ENCODE measurements around the gene PPP2R5E.
A peak's percentile ranks its signal among the peaks of the same experiment; 100 is the strongest.
"Not testable (repeated sequence)": the region's sequence is repeated elsewhere in the genome, so short reads cannot be mapped to it uniquely, and the experiment has no call there.

PPP2R5E gene

DNA sequence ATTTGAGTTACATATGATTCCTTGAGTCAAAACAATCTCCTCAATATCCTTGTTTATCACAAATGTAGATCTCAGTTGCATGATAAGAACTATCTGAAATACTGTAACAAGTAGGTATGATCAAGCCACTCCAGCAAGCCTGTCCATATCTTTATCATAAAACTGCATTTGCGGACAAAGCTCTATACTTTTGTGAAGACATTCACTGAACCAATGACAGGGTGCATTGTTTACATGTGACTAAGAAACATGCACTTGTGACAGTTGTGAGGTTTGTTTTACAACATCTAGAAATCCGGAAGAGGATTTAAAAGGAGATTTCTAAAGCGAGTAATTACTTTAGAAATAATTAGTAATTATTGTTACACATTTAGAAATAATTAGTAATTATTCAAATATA lies 111.7 kb downstream of the PPP2R5E start:
- DNase-seq = no peak

GRCh38 chr14:63428486-63428885 lies 114.7 kb downstream of the PPP2R5E start:
- no peak for DNase-seq

GRCh38 chr14:63426838-63427352 lies 116.3 kb downstream of the PPP2R5E start:
- no peak for DNase-seq

DNA sequence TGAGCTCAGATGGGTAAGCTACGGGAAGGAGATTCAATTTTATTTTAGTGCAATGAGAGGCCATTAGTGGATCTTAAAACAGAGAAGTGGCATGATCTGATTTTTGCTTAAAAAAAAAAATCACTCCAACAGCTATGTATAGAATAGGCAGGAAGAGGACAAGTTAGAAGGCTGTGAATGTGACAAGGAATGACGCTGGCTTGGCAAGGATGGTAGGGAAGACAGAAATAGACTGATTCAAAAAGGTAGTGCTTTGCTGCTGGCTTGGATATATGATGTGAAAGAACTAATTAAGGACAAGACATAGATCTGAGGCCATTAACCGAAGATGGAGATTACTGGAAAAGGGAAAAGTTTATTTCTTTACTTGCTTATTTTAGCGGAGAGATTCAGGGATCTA lies 119.3 kb downstream of the PPP2R5E start:
- DNase-seq = no peak

DNA sequence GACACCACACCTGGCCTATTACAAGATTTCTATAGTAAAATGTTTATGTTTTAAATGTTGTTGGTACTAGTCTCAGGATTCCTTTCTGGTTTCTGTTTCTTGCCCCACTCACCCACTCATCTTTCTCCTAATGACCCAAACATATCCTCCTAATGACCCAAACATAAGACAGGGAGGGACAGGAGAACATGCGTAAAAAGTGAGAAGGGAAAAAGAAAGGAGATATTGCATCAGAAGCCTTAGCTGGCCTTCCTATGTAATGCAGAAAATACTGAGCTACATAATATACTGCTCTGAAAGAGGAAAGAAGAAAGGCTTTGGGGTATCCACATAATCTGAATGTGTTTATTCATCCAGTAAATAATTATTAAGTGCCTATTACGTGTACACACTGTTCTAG lies 119.8 kb downstream of the PPP2R5E start:
- DNase-seq = no peak

DNA sequence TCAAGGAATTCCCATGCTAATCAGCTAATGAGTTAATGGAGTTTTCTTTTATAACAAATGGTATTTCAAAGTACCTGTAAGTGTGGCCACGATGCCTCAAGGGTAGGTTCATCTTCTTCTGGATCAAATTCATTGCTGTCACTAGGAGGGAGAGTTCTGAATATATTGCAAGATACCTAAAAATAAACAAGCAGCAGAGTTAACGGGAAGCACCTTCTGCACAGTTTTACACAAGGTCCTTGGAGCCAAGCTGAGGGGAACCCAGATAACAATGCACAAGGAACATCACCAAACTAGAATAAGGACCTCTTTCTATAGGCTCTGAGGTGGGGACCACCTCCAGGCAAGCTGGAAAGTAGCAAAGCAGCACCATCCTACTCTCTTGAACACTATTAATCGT lies 121.3 kb downstream of the PPP2R5E start:
- DNase-seq = no peak

GRCh38 chr14:63421226-63421625 lies 122.0 kb downstream of the PPP2R5E start:
- no peak for DNase-seq

GRCh38 chr14:63418020-63418419 lies 125.2 kb downstream of the PPP2R5E start:
- no peak for DNase-seq

DNA sequence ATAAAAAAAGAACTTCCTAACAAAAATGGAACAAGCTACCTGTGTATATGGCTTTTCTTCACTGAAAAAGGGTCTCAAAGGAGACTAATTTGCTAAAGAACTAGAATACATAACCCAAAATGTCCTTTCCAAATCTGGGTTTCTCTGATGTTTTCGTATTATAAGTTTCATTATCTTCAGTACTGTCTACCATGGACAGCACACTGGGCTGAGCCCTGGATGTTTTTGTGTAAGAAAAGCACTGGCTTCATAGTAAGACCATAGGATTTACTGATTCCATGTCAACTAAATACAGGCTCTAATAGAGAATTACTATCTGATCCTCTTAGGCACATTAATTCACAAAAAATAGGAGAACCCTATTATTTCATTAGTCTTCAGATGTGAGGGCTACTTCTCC lies 130.2 kb downstream of the PPP2R5E start:
- peak; percentile 10 for DNase-seq

DNA sequence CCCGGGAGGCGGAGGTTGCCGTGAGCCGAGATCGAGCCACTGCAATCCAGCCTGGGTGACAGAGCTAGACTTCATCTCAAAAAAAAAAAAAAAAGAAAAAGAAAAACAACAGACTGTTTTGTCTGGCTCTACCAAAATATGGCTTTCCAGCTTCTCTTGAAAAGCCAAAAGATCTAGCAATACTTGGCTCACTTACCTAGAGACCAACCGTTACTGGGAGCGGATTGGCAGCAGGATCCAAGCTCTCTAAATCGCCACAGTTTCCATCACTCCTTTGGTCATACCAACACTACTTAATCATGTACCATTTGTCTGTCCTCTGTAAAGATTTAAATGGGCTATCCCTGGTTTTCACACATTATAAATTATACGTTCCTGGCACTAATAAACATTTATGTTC lies 136.8 kb downstream of the PPP2R5E start:
- no peak for DNase-seq

DNA sequence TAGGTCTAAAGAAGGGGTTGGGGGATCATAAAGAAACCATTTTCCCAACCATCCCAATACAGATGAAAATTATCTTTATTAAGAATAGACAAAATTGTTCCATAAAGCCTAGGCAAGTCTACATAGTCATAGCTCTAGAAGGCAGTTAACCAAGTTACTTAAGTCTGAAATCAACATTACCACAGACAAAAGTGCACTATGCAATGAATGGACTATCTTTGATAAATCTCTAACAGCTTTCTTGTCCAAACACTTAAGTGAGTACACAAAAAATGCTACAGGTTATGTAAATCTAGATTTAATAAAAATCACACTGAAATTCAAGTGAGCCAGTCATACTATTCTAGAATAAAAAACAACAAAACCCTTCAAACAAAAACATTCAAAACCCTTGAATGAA lies 137.5 kb downstream of the PPP2R5E start:
- no peak for DNase-seq

DNA sequence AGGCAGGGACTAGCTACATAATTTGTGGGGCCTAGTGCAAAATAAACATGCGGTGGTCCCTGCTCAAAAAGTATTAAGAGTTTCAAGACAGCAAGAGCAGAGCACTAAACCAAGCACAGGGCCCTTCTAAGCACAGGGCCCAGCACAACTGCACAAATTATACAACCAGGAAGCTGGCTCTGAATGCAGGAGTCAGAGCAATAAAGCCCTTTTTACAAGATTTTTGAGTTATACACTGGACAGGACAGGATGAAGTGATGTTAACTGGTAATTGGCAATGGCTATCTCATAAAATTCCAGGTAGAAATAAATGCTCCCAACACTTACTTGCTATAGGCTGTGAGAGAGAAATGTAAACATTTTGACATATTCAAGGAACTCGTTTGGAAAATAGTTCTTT lies 138.3 kb downstream of the PPP2R5E start:
- DNase-seq = no peak

DNA sequence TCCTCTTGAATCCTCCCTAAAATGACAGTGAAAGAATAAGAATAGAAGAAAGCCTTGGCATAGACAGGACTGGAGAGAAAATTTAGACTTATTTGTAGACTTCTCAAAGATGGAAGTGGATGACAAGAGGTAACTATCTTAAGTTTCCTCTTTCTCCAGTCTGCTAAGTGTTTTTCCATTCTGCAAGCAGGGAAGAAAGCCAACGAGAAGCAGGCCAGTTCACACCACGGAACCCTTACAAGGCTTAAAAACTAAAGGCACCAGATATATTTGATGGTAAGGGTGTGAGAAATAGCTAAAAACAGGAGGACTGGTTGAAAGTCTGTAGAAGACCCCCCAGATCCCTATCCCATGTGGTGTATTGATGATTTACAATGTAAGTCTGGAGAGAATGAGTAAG lies 141.5 kb downstream of the PPP2R5E start:
- DNase-seq = no peak

DNA sequence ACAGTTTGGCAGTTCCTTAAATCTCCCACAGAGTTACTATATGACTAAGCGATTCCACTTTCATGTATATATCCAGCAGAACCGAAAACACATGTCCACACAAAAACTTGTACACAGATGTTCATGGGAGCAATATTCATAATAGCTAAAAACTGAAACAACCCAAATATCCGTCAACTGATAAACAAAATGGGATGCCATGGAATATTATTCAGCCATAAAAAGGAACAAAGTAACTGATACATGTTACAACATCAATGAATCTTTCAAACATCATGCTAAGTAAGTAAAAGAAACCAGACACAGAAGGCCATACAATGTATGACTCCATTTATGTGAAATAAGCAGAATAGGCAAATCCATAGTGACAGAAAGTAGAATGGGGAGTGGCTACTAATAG lies 144.2 kb downstream of the PPP2R5E start:
- DNase-seq = no peak

- no peak for DNase-seq
These were observed 148.3 kb downstream of the PPP2R5E start for GRCh38 chr14:63394841-63395240.

DNA sequence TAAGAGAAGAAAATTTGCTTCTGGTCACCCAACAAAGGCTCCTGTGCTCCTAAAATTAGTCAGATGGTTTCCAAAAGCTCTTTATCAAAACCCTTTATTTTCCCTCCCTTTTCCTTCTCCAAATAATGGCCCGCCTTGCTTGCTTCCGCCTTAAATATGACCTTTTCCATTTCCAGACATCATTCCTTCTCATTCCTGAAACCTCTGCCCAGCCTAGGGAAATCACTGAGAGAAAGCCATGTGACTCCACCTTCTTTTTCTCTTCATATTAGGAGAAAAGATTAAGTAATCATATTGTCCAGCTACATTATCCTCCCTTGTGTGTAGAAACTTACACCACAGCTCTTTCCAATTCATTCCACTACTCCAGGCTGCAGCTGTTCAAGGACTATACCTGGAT lies 148.7 kb downstream of the PPP2R5E start:
- DNase-seq = no peak

GRCh38 chr14:63393012-63393411 lies 150.2 kb downstream of the PPP2R5E start:
- DNase-seq = no peak

DNA sequence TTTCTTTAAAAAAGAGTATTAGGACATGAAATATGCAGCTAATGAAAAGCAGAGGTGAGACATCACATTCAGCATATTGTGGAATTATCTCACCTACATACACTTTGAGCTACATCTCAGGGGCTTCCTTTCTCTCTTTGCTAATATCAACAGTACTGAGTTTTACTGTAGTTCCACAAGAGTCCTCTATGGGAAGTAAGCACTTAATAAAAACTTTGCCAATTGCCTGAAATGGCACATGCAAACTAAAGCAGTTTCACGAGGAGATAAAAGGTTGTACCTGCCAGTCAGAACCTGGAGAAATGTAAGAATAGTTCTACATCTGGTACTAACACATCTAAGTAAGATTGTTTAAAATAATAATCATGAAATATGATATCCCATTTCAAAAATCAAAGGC lies 150.9 kb downstream of the PPP2R5E start:
- peak; percentile 7 for DNase-seq

- DNase-seq = peak; percentile 82
These were observed 154.3 kb downstream of the PPP2R5E start for GRCh38 chr14:63388766-63389431.

- DNase-seq = no peak
These were observed 155.5 kb downstream of the PPP2R5E start for GRCh38 chr14:63387711-63388110.

DNA sequence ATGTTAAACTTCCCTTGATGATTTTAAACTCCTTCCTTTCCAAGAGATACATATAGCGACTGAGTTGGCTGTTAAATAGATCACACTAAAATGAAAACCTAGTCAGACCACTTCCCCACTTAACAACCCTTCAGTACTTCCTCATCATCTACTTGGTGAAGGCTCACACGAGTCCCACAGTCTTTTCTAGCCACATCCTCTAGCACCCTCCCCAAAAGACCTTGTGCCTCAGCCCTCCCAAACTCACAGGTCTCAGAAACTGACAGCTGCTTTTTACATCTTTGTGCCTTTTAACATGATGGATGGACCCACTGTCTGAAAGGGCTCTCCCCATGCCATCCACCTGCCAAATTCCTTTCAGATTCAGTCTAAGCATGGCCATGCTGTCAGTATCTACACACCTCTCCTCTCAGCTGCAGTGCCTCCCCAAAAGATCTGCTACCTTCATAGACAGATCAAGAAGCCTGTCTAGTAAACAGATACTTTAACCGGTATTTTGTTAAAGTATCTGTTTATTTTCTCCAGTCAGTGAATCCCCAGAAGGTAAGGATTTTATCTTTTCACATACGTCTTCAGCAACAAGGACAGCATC lies 159.3 kb downstream of the PPP2R5E start:
- DNase-seq = peak; percentile 48

GRCh38 chr14:63378444-63378843 lies 164.7 kb downstream of the PPP2R5E start:
- no peak for DNase-seq

DNA sequence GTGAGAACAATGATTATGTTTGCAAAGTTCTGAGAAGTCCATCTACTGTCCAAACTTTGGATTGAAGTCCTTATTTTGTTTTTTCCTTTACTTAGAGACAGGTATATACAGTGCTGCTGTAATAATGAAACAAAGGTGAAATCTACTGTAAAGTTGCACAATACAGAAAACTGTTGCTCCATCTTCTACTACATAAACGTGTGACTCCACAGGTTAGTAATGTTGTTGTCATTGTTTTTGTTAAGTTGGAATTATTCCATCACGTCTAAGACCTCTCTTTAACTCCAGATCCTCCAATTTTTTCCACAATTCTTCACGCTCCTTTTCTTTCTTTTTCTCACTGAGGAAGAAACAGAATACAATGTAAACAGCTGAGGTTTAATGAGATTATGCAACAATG lies 167.4 kb downstream of the PPP2R5E start:
- DNase-seq = no peak

DNA sequence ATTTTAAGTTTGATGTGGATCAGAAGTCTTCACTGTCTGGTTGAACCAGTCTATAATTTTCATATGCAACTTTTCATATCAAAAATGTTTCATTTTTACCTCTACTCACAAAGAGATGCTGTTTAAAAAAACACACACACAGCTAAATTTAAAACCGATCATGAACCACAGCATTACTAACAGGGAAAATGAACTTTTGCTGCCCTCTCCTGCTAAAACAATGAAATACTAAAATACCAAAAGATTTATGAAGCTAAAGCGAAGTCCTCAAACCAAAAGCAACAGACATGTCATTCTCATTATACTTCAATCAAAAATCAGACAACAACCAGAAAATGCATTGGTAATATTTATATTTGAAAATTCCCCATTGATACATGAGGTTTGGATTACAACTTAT lies 171.6 kb downstream of the PPP2R5E start:
- DNase-seq = not testable (repeated sequence)

GRCh38 chr14:63371033-63371432 lies 172.1 kb downstream of the PPP2R5E start:
- DNase-seq = no peak
